ENCODE data around the gene GCNA. TPM values are rescaled to one million over a fixed set of nuclear protein-coding genes. Genes with fewer than 3 reads are reported as not detected.
"Not testable (repeated sequence)": the region's sequence is repeated elsewhere in the genome, so short reads cannot be mapped to it uniquely, and the experiment has no call there.

Gene GCNA
- total RNA-seq, 4 donors from 2014 or later: 3.0 to 15.7 (median 4.9) TPM

DNA sequence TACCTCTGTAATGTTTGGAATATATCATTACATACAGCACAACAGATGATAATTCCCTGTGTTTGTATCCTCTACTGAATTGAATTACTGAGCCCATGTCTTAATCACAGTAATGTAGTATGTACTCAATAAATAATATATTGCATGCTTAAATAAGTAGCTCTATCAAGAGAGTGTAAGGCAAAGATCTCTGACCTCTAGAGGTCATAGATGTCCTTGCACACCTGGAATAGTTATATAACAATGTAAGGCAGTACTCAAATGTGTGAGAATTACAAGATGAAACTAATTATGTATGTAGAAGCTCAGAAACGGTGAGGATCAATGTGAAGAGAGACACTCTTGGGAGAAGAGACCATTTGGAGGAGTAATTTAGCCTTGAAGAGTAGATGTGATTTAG is 14.3 kb upstream of the GCNA start:
- Histone ChIP-seq H3K27me3 (no peaks in the 10 kb centered on the region), H3K4me3 (no peak overlapping the region), H3K9me3 (no peaks in the 10 kb centered on the region), H3K27ac (no peak overlapping the region), H3K36me3 (peaks cover 0 to 94% (median 2%) of the 10 kb centered on the region in 3 donors), H3K4me1 (no peaks in the 10 kb centered on the region)
- no peak for DNase-seq
- TF ChIP-seq, protein P1, sequence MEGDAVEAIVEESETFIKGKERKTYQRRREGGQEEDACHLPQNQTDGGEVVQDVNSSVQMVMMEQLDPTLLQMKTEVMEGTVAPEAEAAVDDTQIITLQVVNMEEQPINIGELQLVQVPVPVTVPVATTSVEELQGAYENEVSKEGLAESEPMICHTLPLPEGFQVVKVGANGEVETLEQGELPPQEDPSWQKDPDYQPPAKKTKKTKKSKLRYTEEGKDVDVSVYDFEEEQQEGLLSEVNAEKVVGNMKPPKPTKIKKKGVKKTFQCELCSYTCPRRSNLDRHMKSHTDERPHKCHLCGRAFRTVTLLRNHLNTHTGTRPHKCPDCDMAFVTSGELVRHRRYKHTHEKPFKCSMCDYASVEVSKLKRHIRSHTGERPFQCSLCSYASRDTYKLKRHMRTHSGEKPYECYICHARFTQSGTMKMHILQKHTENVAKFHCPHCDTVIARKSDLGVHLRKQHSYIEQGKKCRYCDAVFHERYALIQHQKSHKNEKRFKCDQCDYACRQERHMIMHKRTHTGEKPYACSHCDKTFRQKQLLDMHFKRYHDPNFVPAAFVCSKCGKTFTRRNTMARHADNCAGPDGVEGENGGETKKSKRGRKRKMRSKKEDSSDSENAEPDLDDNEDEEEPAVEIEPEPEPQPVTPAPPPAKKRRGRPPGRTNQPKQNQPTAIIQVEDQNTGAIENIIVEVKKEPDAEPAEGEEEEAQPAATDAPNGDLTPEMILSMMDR (IDR thresholded peaks at IDR 0.05): no peak
- TF ChIP-seq POLR2A (IDR thresholded peaks at IDR 0.05): no peak

DNA sequence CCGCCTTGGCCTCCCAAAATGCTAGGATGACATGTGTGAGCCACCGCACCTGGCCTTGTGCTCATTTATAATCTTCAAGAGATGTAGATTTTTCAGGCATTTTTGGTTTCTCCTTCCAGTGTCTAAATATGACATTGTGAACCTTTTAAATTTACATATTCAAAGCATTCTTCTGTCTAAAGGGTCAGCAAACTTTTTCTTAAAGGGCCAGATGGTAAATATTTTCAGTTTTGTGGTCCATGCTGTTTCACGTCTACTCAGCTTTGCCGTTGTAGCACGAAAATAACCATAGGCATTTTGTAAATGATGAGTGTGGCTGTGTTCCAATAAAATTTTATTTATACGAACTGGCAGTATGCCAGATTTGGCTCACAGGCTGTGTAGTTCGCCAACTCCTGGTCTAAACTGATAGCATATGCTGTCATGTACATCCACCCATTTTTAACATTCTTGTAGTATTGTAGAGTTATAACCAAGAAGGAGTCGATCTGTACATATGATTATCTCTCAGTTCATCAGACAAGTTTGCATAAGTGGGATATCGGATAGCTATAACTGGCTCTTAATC is 12.7 kb upstream of the GCNA start:
- Histone ChIP-seq H3K4me1 (no peaks in the 10 kb centered on the region), H3K27me3 (no peaks in the 10 kb centered on the region), H3K4me3 (no peak overlapping the region), H3K9me3 (no peaks in the 10 kb centered on the region), H3K36me3 (peaks cover 0 to 88% (median 0%) of the 10 kb centered on the region in 3 donors), H3K27ac (no peak overlapping the region)
- DNase-seq: no peak
- no peak for TF ChIP-seq POLR2A (IDR thresholded peaks at IDR 0.05)
- TF ChIP-seq, protein P1 (IDR thresholded peaks at IDR 0.05): no peak

DNA sequence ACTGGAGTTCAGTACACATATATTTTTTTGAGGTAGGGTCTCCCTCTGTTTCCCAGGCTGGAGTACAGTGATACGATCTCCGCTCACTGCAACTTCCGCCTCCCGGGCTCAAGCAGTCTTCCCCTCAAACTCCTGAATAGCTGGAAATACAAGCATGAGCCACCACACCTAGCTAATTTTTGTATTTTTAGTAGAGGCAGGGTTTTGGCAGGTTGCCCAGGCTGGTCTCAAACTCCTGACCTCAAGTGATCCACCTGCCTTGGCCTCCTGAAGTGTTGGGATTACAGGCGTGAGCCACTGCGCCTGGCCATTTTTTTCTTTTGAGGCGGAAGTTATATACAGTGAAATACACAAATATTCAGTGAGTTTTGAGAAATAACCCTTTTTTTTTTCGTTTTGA is 6.8 kb upstream of the GCNA start:
- H3K4me1 ChIP-seq, H3K27me3 ChIP-seq, H3K27ac ChIP-seq, H3K4me3 ChIP-seq, DNase-seq, H3K9me3 ChIP-seq: not testable (repeated sequence)
- peaks cover 0 to 73% (median 0%) of the 10 kb centered on the region in 3 donors for H3K36me3 ChIP-seq

DNA sequence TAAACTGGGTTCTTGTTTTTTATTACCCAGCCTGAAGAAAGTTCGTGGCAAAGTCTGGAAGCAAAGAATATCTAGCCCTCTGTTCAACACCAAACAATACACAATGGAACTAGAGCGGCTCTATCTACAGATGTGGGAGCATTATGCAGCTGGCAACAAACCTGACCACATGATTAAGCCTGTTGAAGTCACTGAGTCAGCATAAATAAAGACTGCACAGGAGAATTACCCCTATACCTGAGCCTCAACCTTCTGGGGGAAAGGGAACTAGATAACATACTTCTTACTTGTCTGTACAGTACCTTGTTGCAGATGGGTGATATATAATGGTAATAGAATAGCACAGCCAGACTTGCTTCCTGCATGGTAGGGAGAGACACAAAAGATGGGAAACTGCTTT is 4.6 kb upstream of the GCNA start:
- TF ChIP-seq, protein P1 (IDR thresholded peaks at IDR 0.05): no peak
- TF ChIP-seq POLR2A (IDR thresholded peaks at IDR 0.05): no peak

DNA sequence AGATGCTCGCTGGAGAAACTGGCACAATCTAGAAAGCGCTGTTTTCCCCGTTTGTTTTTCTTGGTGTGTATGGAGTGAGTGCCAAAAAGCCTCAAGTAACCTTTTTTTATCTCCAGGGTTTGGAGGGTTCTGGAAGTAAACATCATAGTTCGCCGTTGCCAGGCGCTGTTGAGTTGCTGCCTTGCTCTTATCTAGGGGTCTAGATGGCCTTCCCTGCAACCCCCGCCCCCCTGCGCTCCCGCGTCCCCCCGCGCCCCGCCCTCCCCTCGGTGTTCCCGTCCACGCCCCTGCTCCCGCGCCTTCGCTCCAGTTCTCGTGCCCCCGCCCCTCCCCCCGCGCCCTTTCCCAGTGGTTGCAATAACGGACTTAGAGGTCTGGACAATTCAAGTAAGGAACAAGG is 555 bp upstream of the GCNA start:
- H3K27ac ChIP-seq: no peak overlapping the region
- no peak for DNase-seq
- no peaks in the 10 kb centered on the region for H3K4me1 ChIP-seq
- H3K27me3 ChIP-seq: no peaks in the 10 kb centered on the region
- TF ChIP-seq, protein P1 (IDR thresholded peaks at IDR 0.05): no peak
- TF ChIP-seq POLR2A (IDR thresholded peaks at IDR 0.05): no peak
- no peak overlapping the region for H3K4me3 ChIP-seq
- H3K36me3 ChIP-seq: peaks cover 0 to 31% (median 0%) of the 10 kb centered on the region in 3 donors
- no peaks in the 10 kb centered on the region for H3K9me3 ChIP-seq

More for the DNA sequence above, 4.6 kb upstream of the GCNA start:
- Histone ChIP-seq H3K27ac (no peak overlapping the region), H3K9me3 (no peaks in the 10 kb centered on the region), H3K4me1 (no peaks in the 10 kb centered on the region), H3K27me3 (no peaks in the 10 kb centered on the region), H3K36me3 (peaks cover 0 to 55% (median 0%) of the 10 kb centered on the region in 3 donors), H3K4me3 (no peak overlapping the region)
- no peak for DNase-seq

DNA sequence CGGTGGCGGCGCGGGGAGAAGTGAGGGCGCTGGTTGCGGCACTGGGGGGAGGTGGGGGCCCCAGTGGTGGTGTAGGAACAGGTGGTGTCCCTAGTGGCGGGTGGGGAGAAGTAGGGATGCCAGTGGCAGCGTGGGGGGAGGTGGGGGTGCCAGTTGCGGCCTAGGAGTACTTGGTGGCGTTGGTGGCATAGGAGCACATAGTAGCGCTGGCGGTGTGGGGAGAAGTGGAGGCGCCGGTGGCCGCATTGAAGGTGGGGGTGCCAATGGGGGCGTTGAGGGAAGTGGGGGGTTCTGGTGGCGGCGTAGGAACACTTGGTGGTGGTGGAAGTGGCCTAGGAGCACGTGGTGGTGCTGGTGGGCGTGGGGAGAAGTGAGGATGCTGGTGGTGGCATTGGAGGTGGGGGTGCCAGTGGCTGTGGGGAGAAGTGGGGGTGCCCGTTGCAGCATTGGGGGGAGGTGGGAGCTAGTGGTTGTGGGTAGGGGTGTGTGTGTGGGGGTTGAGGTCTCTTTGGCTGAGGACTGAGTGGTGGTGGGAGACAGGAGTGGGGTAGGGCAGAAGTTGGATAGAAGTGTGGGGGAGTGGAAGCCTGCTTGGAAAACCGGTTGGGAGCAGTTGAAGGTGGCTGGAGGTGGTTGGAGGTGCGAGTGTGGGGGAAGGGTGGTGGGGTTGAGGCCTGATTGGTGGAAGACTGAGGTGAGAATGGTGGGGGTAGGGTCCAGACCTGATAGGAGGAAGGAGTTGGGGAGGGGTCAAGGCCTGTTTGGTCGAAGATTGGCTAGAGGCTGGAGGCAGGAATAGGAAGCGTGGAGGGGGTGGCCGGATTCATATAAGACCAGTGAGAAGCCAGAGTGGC is 1.1 kb downstream of the GCNA start:
- H3K36me3 ChIP-seq: peaks cover 0 to 16% (median 0%) of the 10 kb centered on the region in 3 donors
- H3K4me1 ChIP-seq: no peaks in the 10 kb centered on the region
- no peaks in the 10 kb centered on the region for H3K9me3 ChIP-seq
- H3K4me3 ChIP-seq: no peak overlapping the region
- no peaks in the 10 kb centered on the region for H3K27me3 ChIP-seq
- no peak for DNase-seq
- TF ChIP-seq, protein P1 (IDR thresholded peaks at IDR 0.05): no peak
- no peak for TF ChIP-seq POLR2A (IDR thresholded peaks at IDR 0.05)
- H3K27ac ChIP-seq: no peak overlapping the region
